ENCODE data around the gene KLHDC8A. TPM values are rescaled to one million over a fixed set of nuclear protein-coding genes. Genes with fewer than 3 reads are reported as not detected.

The KLHDC8A gene
- total and polyA plus RNA-seq, 2 of the 13 experiments (the other 11 are each of a cell fraction or from before 2014, with no cell fraction given): not detected

DNA sequence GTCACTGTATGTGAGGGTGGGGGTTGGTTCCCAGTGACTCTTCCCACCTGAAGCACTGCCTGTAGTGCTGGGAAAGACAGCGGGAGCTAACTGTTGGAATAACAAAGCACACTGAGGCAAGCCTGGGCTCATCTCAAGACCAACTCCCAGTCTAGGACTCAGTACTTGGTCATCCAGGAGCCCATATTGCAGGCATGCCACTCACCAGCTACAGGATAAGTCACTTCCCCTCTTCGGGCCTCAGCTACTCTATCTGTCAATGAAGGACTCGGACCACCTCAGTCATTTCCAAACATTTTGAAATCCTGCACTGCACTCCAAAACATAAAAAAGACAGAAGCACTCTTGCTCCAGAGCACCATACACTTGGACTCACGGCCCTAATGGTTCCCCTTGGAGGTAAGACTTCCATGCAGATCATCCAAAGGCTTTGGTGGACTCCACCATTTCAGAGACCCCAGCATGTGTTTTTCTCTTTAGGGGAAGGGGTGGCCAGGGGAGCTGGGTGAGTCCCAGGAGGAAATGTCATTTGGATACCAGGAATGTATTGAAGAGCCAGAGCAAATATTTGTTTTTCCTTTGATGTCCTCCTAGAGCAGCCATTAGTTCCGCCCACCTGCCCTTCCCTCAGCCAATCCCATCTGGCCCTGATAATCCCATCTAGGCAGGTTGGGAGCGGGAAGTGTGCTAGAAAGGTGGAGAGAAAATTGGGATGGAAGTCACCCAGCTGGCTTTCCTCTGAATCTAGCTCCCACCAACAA, 38.3 kb downstream of the KLHDC8A start (continued):
- TF ChIP-seq, protein P1, sequence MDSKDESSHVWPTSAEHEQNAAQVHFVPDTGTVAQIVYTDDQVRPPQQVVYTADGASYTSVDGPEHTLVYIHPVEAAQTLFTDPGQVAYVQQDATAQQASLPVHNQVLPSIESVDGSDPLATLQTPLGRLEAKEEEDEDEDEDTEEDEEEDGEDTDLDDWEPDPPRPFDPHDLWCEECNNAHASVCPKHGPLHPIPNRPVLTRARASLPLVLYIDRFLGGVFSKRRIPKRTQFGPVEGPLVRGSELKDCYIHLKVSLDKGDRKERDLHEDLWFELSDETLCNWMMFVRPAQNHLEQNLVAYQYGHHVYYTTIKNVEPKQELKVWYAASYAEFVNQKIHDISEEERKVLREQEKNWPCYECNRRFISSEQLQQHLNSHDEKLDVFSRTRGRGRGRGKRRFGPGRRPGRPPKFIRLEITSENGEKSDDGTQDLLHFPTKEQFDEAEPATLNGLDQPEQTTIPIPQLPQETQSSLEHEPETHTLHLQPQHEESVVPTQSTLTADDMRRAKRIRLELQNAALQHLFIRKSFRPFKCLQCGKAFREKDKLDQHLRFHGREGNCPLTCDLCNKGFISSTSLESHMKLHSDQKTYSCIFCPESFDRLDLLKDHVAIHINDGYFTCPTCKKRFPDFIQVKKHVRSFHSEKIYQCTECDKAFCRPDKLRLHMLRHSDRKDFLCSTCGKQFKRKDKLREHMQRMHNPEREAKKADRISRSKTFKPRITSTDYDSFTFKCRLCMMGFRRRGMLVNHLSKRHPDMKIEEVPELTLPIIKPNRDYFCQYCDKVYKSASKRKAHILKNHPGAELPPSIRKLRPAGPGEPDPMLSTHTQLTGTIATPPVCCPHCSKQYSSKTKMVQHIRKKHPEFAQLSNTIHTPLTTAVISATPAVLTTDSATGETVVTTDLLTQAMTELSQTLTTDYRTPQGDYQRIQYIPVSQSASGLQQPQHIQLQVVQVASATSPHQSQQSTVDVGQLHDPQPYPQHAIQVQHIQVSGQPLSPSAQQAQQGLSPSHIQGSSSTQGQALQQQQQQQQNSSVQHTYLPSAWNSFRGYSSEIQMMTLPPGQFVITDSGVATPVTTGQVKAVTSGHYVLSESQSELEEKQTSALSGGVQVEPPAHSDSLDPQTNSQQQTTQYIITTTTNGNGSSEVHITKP (CRISPR knock-in tag; IDR thresholded peaks at IDR 0.05; ENCODE audit: low read depth): 0 out of 2 replicates have a peak, but pooled peaks have one; percentile 31
- TF ChIP-seq ZBTB1 (CRISPR knock-in tag; IDR thresholded peaks at IDR 0.05; ENCODE audit: borderline replicate concordance) (no peak), ZNF713 (CRISPR knock-in tag; IDR thresholded peaks at IDR 0.05) (no peak), PHF20 (CRISPR knock-in tag; IDR thresholded peaks at IDR 0.05) (no peak), CC2D1A (CRISPR knock-in tag; IDR thresholded peaks at IDR 0.05) (no peak), KMT2B (CRISPR knock-in tag; IDR thresholded peaks at IDR 0.05) (no peak), ONECUT2 (CRISPR knock-in tag; IDR thresholded peaks at IDR 0.05) (0 out of 2 replicates have a peak, but pooled peaks have one; percentile 48), CBX1 (IDR thresholded peaks at IDR 0.05; ENCODE audit: low read depth) (no peak), SAFB2 (CRISPR knock-in tag; IDR thresholded peaks at IDR 0.05; ENCODE audit: borderline replicate concordance, low read depth) (no peak), CCAR2 (optimal IDR thresholded peaks at IDR 0.05; ENCODE audit: low read depth, low read length) (no peak), MAFF (IDR thresholded peaks at IDR 0.05; ENCODE audit: low read depth, low read length) (no peak), HNRNPL (IDR thresholded peaks at IDR 0.05; ENCODE audit: low read depth, low read length) (no peak), HNF4A (CRISPR knock-in tag; IDR thresholded peaks at IDR 0.05) (peak; percentile 21; the same call in 1 of the 2 replicates), ZNF781 (CRISPR knock-in tag; IDR thresholded peaks at IDR 0.05; ENCODE audit: borderline replicate concordance, not compliant biosample characterization) (no peak), NAIF1 (CRISPR knock-in tag; IDR thresholded peaks at IDR 0.05; ENCODE audit: borderline replicate concordance) (no peak), ZNF256 (CRISPR knock-in tag; conservative IDR thresholded peaks at IDR 0.05) (no peak), ZFYVE20 (CRISPR knock-in tag; IDR thresholded peaks at IDR 0.05; ENCODE audit: borderline replicate concordance, low read depth) (no peak), ZFP36L2 (CRISPR knock-in tag; IDR thresholded peaks at IDR 0.05) (no peak), ZNF530 (CRISPR knock-in tag; IDR thresholded peaks at IDR 0.05; ENCODE audit: low read depth) (no peak)
- TF ChIP-seq, protein P2, sequence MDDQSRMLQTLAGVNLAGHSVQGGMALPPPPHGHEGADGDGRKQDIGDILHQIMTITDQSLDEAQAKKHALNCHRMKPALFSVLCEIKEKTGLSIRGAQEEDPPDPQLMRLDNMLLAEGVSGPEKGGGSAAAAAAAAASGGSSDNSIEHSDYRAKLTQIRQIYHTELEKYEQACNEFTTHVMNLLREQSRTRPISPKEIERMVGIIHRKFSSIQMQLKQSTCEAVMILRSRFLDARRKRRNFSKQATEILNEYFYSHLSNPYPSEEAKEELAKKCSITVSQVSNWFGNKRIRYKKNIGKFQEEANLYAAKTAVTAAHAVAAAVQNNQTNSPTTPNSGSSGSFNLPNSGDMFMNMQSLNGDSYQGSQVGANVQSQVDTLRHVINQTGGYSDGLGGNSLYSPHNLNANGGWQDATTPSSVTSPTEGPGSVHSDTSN (CRISPR knock-in tag; IDR thresholded peaks at IDR 0.05; ENCODE audit: borderline replicate concordance): no peak
- TF ChIP-seq, protein P3, sequence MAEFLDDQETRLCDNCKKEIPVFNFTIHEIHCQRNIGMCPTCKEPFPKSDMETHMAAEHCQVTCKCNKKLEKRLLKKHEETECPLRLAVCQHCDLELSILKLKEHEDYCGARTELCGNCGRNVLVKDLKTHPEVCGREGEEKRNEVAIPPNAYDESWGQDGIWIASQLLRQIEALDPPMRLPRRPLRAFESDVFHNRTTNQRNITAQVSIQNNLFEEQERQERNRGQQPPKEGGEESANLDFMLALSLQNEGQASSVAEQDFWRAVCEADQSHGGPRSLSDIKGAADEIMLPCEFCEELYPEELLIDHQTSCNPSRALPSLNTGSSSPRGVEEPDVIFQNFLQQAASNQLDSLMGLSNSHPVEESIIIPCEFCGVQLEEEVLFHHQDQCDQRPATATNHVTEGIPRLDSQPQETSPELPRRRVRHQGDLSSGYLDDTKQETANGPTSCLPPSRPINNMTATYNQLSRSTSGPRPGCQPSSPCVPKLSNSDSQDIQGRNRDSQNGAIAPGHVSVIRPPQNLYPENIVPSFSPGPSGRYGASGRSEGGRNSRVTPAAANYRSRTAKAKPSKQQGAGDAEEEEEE (CRISPR knock-in tag; IDR thresholded peaks at IDR 0.05; ENCODE audit: borderline replicate concordance): no peak
- TF ChIP-seq, protein P4, sequence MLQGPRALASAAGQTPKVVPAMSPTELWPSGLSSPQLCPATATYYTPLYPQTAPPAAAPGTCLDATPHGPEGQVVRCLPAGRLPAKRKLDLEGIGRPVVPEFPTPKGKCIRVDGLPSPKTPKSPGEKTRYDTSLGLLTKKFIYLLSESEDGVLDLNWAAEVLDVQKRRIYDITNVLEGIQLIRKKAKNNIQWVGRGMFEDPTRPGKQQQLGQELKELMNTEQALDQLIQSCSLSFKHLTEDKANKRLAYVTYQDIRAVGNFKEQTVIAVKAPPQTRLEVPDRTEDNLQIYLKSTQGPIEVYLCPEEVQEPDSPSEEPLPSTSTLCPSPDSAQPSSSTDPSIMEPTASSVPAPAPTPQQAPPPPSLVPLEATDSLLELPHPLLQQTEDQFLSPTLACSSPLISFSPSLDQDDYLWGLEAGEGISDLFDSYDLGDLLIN (CRISPR knock-in tag; IDR thresholded peaks at IDR 0.05; ENCODE audit: borderline replicate concordance): no peak

Measured in HepG2 (cell line).